ENCODE data around the gene CX3CL1.
"Not testable (repeated sequence)": the region's sequence is repeated elsewhere in the genome, so short reads cannot be mapped to it uniquely, and the experiment has no call there.

Gene CX3CL1

DNA sequence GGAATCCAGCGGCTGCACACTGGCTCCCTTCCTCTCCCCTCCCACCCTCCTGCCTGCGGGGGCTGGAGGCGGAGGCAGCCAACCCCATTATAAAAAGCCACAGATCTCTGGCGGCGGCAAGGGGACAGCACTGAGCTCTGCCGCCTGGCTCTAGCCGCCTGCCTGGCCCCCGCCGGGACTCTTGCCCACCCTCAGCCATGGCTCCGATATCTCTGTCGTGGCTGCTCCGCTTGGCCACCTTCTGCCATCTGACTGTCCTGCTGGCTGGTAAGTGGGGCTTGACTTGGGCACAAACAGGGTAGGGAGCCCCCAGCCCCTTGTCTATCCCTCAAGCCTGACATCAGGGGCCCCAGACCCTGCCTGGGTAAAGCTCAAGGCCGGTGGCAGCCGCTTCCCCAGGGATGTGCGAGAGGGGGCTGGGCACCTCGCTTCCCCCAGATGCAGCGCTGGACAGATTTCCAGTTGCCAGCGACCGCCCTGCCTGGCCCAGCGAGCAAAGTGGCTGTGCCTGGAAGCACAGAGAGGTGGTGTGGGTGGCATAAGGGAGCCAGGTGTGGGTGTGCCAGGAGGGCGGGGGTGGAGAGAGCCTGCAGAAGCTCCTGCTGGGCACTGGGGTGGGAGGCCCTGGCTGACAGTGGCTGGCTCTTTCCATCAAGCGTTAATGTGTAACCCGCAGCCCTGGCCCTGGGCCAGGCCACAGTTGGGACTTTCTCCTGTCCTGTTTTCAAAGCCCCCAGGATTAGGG lies at the start of gene CX3CL1:
CX3CL1 (plus strand) TSS at position 119 of the 745 bp plus-strand sequence; CDS start at position 198, 79 bp downstream.
- peak in 2 of 3 experiments; percentile 28 to 67 for DNase-seq

DNA sequence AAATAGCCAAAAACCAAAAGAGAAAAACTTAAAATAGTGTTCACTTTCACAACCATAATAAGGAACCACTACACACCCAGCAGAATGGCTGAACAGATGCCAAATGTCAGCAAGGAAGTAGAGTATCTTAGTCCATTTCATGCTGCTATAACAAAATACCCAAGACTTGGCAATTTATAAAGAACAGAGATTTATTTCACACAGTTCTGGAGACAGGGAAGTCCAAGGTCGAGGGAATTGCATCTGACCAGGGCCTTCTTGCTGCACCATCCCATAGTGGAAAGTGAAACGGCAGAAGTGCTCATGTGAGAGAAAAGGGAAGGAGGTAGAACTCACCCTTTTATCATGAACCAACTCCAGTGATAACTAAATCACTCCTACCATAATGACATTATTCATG lies 47.5 kb upstream of the CX3CL1 start:
- DNase-seq = no peak

DNA sequence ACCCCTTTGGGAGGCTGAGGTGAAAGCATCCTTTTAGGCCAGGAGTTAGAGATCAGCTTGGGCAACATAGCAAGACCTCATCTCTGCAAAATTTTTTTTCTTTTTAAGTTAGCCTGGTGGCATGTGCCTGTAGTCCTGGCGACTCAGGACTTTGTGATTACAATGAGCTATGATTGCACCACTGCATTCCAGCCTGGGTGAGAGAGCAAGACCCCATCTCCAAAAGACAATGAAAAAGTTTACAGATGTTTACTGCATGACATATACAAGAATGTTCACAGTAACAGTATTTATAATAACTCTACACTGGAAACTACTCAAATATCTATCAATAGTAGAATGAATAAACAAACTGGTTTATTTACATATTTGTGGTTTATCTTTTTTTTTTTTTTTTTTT lies 46.8 kb upstream of the CX3CL1 start:
- no peak for DNase-seq

DNA sequence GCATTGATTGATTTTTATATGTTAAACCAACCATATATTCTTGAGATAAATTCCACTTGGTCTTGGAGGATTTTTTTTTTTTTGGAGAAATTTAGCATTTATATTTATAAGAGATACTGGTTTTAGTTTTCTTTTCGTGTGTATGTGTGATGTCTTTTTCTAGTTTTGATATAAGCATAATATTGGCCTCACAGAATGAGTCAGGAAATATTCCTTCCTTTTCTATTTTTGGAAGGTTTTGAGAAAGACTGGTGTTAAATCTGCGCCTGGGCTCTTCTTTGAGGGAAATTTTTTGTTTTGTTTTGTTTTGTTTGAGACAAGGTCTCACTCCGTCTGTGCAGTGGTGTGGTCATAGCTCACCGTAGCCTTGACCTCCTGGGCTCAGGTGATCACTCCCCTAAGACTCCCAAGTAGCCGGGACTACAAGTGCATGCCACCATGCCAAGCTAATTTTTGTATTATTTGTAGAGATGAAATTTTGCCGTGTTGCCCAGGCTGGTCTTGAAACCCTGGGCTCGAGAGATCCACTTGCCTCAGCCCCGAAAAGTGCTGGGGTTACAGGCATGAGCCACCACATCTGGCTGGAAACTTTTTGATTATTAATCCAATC lies 42.5 kb upstream of the CX3CL1 start:
- DNase-seq = no peak

DNA sequence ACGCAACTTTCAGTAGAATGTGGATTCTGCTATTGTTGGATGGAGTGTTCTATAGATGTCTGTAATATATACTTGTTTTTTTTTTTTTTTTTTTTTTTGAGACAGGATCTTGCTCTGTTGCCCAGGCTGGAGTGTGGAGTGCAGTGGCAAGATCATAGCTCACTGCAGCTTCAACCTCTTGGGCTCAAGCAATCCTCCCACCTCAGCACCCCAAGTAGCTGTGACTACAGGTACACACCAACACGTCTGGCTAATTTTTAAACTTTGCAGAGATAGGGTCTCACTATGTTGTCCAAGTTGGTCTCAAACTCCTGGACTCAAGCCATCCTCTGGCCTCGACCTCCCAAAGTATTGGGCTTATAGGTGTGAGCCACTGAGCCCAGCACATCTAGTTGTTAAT lies 40.9 kb upstream of the CX3CL1 start:
- DNase-seq = no peak

DNA sequence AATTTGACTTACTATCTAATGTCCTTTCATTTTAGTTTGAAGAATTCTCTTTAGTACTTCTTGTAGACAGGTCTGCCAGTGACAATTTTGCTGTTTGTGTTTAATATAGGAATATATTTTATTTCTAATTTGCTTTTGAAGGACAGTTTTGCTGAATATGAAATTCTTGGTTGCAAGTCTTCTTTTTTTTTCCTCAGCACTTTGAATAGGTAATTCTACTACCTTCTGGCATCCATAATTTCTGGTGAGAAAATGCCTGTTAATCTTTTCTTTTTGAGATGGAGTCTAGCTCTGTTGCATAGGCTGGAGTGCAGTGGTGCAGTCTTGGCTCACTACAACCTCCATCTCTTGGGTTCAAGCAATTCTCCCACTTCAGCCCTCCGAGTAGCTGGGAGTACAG lies 38.9 kb upstream of the CX3CL1 start:
- no peak for DNase-seq

DNA sequence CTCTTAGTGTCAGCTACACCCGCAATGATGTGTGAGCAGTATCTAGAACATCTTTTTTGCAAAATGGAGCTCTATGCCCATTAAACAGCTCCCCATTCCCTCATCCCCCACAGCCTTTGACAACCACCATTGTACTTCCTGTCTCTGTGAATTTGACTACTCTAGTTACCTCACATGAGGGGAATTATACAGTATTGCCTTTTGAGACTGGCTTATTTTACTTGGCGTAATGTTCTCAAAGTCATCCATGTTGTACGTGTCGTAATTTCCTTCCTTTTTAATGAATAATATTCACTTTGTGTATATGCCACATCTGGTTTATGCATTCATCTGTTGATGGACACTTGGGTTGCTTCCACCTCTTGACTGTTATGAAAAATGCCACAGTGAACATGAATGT lies 36.9 kb upstream of the CX3CL1 start:
- no peak for DNase-seq

DNA sequence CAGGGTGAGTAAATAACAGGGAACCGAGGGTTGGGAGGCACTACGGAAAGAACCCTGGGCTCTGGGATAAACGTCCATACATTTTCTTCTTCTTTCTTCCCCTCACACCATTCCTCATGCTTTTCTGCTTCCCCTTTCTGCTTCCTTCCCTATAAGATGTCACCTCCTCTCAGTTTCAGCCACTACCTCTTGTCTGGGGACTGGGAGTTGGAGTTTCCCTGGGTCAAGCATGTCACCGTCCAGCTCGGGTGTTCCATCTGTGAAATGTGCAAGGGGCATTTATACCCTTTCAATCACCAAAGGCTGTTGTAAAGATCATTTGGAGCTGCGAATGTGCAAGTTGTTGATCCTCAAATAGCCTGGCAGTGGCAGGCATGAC lies 31.2 kb upstream of the CX3CL1 start:
- no peak for DNase-seq

DNA sequence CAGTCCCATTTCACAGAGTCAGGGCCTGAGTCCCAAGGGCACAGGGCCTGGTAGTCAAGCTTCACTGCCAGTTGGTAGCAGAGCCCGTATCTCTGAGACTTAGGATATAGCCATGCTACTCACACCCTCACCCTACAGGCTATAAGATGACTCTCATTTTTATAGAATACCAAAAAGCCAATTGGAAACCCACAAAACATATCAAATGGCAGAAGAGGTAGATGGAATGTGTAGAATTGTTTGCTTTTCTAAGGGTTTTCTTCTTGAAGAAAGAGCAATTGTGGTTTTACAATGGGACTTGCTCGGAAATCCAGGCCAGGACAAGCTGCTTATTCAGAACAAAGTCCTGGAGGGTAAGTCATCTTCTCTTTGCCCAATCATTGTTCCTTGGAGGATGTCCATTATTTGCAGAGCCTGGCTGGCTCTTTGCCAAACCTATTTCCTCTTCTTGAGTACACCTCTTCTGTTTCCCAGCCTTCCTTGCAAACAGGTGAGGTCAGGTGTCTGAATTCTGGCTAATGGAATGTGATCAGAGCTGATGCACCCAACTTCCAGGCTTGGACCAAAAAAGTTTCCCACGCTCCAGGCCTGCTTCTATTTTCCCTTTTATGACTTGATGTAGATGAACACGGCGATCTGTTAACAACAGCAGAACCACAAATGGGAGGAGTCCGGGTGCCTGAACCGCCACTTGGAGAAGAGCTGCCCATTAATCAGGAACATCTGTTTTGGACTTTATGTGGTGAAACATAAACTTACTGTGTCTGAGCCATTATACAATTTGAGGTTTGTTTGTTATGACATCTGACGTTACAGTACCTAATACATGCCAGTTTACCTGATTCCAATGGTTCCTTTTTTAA lies 30.6 kb upstream of the CX3CL1 start:
- DNase-seq = peak in 2 of 3 experiments; percentile 27 to 57

DNA sequence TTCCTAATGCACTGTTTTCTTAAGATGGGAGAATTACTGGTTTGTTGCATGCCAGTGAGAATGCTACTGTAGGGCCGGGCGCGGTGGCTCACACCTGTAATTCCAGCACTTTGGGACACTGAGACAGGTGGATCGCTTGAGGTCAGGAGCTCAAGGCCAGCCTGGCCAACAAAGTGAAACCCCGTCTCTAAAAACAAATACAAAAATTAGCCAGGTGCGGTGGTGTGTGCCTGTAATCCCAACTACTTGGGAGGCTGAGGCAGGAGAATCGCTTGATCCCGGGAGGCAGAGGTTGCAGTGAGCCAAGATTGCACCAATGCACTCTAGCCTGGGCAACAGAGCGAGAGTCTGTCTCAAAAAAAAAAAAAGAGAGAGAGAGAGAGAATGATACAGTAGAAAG lies 29.7 kb upstream of the CX3CL1 start:
- DNase-seq = not testable (repeated sequence)

DNA sequence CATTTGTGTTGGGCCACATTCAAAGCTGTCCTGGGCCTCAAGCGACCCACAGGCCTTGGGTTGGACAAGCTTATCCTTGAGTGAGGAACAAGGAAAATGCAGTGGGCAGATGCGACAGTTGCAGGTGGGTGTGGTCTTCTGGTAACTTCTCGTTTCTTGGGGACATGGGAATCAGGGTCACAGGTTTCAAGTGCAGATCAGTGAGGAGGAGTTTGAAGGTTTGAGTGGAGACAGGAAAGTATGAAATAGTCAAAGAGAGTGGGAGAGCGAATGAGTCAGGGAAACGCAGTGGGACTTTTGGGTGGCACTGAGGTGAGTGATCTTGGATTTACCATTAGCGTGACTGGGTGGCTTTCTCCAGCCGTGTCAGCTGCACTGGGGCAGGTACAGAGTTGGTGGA lies 29.1 kb upstream of the CX3CL1 start:
- DNase-seq = no peak

DNA sequence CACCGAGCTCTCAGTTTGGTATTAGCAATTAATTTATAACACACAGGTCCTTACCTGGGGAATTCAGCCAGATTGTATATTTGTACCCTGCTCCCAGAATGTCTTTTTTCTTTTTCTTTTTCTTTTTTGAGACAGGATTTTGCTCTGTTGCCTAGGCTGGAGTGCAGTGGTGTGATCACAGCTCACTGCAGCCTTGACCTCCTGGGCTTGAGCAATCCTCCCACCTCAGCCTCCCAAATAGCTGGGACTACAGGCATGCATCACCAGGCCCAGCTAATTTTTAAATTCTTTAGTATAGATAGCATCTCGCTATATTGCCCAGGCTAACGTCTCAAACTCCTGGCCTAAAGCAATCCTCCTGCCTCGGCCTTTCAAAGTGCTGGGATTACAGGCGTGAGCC lies 28.2 kb upstream of the CX3CL1 start:
- DNase-seq = not testable (repeated sequence)

DNA sequence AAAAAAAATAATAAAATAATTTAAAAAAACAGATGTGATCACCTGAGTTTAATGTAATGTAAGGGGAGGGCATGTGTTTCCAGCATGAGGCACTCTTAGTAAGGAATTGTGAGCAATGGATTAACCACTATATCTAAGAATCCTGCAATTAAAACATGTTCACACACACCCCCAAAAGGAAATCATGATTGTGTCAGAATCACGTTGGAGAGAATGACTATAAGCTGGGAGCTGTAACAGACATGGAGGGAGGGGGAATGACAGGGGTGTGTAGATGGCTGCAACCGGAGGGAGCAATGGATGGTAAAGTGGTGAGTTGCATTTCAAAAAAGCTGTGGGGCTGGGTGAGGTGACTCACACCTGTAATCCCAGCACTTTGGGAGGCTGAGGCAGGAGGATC lies 27.3 kb upstream of the CX3CL1 start:
- no peak for DNase-seq

DNA sequence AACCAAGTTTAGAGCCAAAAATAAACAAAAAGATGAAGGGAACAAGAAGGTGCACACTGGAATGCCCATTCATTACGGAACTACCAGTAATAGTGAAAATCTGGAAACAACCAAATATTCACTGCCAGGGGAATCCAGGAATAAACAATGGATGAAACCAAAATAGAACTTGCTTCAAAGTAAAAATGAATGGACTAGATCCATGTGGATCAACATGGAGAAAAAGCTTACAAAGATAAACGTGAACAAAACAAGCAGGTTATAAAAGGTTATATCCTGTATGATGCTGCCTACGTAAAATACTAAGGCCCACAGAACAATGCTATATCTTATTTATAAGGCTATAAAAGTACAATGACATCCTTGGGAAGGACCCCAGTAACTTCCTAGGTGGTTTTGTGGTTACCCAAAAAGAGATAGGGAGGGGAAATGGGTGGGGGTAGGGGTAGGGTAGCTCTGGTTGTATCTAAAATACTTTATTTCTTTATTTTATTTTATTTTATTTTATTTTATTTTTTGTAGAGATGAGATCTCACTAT lies 26.6 kb upstream of the CX3CL1 start:
- no peak for DNase-seq

DNA sequence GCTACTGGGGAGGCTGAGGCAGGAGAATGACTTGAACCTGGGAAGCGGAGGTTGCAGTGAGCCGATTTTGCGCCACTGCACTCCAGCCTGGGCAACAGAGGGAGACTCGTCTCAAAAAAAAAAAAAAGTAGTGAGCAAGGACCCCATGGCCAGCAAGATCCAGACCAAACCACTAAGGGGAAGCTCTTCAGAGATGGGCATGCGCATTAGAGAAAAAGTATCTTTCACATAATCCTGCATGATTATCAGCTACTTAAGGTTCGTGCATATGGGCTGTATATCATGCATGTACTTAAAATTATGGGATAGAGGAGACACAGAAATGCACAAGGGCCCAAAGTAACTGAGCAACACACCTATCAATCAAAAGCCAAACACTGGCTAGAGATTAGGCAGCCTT lies 24.4 kb upstream of the CX3CL1 start:
- no peak for DNase-seq

DNA sequence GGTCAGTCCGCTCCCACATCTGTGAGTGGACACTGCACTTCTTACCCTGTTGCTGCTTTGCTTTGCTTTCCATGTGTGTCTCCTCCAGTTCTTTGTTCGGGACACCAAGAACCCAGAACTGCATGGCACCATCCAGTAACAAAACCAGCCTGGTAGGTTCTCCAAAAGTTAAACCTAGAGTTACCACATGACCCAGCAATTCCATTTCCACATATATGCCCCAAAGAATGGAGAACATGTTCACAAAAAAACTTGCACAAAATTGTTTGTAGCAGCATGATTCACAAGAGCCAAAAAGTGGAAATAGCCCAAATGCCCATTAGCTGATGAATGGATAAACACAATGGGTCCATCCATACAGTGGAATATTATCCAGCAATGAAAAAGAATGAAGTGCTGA lies 24.0 kb upstream of the CX3CL1 start:
- DNase-seq = no peak

DNA sequence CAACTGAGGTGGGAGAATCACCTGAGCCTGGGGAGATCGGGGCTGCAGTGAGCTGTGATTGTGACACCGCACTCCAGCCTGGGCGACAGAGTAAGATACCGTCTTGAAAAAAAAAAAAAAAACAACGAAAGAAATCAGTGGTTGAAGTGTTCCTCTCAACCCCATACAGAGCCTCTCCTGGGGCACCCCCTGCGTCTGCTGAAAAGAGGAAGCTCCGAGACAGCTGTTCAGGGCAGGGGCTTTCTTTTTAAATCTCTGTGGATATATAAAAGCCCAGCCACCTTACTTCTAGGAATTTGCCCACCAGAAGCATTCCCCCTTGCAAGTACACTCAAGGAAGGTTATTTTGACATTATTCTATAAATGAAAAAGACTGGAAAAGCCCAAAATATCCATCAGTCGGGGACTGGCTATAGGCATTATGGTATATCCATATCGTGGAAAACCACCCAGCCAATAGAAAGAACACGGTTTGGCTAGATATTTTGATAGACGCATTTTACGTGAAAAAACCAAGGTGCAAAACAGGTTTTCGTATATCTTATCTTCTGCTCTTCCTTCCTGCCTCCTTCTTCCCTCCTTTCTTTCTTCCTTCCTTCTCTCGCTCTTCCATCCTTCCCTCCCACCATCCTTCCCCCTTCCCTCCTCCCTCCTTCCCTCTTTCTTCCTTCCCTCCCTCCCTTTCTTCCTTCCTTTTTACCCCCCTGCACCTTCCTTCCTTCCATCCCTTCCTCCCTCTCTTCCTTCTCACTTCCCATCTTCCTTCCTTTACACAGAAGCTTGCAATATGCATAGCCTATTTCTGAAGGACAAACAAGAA lies 22.9 kb upstream of the CX3CL1 start:
- DNase-seq = no peak

DNA sequence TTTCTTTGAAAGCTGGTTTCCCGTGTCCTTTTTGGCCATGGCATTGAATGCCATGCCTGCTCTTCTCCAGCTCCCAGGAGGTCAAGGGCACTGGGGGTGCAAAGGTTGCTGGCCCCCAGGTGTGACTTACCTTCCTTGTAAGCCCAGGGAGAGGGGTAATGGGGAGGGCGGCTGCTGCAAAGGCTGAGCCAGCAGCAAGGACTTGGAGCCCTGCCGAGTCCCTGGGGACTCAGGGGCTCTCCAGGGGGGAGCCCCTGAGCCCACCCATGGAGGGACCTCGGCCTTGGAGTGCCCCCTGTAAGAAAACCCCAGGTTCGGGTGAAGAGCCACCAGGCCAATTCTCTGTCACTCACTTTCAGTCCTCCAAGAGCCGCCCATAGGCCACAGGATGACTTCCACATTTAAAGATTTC lies 19.6 kb upstream of the CX3CL1 start:
- no peak for DNase-seq

DNA sequence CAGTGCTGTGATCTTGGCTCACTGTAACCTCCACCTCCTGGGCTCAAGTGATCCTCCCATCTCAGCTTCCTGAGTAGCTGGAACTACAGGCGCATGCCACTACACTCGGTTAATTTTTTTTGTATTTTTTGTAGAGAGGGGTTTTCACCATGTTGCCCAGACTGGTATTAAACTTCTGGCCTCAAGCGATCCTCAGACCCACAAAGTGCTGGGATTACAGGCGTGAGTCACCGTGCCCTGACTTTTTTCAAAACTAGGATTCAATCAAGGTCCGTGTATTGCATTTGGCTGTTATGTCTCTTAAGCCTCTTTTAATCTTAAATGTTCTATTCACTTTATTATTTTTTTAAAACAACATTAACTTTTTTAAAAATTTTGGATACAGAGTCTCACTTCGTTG lies 18.0 kb upstream of the CX3CL1 start:
- DNase-seq = no peak

DNA sequence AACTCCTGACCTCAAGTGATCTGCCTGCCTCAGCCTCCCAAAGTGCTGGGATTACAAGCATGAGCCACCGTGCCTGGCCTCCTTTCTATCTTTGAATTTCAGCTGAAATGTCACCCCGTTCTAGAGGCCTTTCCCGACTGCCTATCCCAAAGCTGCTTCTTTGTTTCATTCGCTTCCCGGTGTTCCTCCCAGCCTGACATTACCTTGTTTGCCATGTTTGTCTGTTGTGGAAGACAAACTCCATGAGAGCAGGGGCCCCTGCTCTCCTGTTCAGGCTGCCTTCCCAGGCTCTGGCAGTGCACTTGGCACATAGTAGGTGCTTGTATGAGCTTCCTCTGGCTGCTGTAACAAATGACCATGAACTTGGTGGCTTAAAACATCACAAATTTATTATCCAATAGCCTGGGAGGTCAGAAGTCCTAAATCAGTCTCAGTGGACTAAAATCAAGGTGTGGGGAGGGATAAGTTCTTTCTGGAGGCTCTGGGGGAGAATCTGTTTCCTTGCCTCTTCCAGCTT lies 16.3 kb upstream of the CX3CL1 start:
- no peak for DNase-seq

DNA sequence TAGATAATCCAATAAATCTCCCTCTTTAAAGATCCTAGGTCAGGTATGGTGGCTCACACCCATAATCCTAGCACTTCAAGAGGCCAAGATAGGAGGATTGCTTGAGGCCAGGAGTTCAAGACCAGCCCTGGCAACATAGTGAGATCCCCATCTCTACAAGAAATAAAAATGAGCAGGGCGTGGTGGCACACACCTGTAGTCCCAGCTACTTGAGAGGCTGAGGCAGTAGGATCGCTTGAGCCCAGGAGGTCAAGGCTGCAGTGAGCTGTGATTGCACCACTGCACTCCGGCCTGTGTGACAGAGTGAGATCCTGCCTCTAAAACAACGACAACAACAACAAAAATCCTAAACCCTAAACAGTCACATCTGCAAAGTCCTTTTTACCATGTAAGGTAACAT lies 15.7 kb upstream of the CX3CL1 start:
- no peak for DNase-seq

DNA sequence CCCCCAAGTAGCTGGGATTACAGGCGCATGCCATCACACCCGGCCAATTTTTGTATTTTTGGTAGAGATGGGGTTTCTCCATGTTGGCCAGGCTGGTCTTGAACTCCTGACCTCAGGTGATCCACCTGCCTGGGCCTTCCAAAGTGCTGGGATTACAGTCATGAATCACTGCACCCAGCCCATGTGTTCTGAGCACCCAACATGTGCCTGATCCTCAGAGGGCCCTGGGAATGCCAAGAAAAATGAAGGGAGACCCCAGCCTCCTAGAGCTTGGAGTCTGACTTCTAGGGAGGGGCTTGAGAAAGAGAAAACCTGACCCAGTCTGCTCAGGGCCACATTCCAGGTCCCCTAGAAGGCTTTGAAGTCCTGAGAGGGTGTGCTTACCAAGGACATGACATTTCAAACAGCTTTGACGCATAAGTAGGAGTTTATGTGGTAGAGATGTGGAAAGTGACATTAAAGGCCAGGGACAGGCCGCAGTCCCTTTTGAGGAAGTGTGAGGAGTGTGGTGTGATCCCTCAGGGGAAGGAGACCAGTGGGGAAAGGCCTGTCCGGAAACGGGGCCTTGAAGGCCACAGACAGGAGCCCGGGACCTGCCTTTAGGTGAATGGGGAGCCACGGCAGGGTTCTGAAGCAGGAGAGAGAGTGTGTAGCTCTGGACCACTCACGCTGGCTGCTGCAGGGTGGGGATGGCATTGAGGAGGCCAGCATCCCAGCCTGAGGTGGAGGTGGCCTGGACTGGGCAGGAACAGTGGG lies 14.8 kb upstream of the CX3CL1 start:
- no peak for DNase-seq
